ENCODE data around the gene CDH3. TPM values are rescaled to one million over a fixed set of nuclear protein-coding genes. Genes with fewer than 3 reads are reported as not detected.

Gene CDH3
- polyA plus RNA-seq, 1 donor (not counting 4 experiments of a cell fraction or from before 2014, with no cell fraction given), result 366 TPM

GRCh38 chr16:68695575-68695974 lies 50.5 kb downstream of the CDH3 start:
- no peak for FAIRE-seq

GRCh38 chr16:68696514-68696913 lies 51.4 kb downstream of the CDH3 start:
- no peak overlapping the region for H3K4me3 ChIP-seq (ENCODE audit: control insufficient read depth in 2 of 3, extremely low read depth in 1 of 3, insufficient read depth in 2 of 3, low read depth in 1 of 3, low read length in 3 of 3)
- DNase-seq (ENCODE audit: low read depth, low spot score) (no peak), FAIRE-seq (no peak)
- no peak overlapping the region for H3K4me2 ChIP-seq (ENCODE audit: control insufficient read depth, extremely low read depth, insufficient read depth, low read depth, low read length)
- no peaks in the 10 kb centered on the region for H3K4me1 ChIP-seq (ENCODE audit: control insufficient read depth, extremely low read depth, insufficient read depth, low read length)
- H3K79me2 ChIP-seq (ENCODE audit: control insufficient read depth, insufficient read depth, low read length), result no peaks in the 10 kb centered on the region
- no peaks in the 10 kb centered on the region for H3K9me3 ChIP-seq (ENCODE audit: control insufficient read depth, low read depth, low read length)
- peaks cover 3% of the 10 kb centered on the region for H4K20me1 ChIP-seq (ENCODE audit: control insufficient read depth, extremely low read depth, insufficient read depth, low read length)
- H3K27ac ChIP-seq (ENCODE audit: control insufficient read depth, insufficient read depth, low read length), result no peak overlapping the region
- H3K9me1 ChIP-seq (ENCODE audit: control insufficient read depth, extremely low read depth, insufficient read depth, low read length), result peaks cover 2% of the 10 kb centered on the region
- no peak overlapping the region for H2AFZ ChIP-seq (ENCODE audit: control insufficient read depth, low read length)
- no peaks in the 10 kb centered on the region for H3K27me3 ChIP-seq (ENCODE audit: control insufficient read depth, extremely low read depth, insufficient read depth, low read length)
- no peak for TF ChIP-seq EZH2 (IDR thresholded peaks at IDR 0.05; ENCODE audit: low read length)
- TF ChIP-seq, protein P1, sequence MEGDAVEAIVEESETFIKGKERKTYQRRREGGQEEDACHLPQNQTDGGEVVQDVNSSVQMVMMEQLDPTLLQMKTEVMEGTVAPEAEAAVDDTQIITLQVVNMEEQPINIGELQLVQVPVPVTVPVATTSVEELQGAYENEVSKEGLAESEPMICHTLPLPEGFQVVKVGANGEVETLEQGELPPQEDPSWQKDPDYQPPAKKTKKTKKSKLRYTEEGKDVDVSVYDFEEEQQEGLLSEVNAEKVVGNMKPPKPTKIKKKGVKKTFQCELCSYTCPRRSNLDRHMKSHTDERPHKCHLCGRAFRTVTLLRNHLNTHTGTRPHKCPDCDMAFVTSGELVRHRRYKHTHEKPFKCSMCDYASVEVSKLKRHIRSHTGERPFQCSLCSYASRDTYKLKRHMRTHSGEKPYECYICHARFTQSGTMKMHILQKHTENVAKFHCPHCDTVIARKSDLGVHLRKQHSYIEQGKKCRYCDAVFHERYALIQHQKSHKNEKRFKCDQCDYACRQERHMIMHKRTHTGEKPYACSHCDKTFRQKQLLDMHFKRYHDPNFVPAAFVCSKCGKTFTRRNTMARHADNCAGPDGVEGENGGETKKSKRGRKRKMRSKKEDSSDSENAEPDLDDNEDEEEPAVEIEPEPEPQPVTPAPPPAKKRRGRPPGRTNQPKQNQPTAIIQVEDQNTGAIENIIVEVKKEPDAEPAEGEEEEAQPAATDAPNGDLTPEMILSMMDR (optimal IDR thresholded peaks at IDR 0.05 in 1 of 3, IDR thresholded peaks at IDR 0.05 in 1 of 3, conservative IDR thresholded peaks at IDR 0.05 in 1 of 3; ENCODE audit: extremely low read depth in 1 of 3, insufficient read depth in 2 of 3, low read length in 3 of 3), result no peak
- peaks cover 54 to 66% of the 10 kb centered on the region in 2 experiments for H3K36me3 ChIP-seq (ENCODE audit: control insufficient read depth in 2 of 2, extremely low read depth in 1 of 2, insufficient read depth in 2 of 2, low read length in 2 of 2)
- H3K9ac ChIP-seq (ENCODE audit: control insufficient read depth, extremely low read depth, insufficient read depth, low read length), result no peak overlapping the region
- dilution Hi-C loops (cut with MboI; ENCODE audit: extremely low pct_ligation_motif_present, low sequenced_read_pairs), result no loop called here

More at GRCh38 chr16:68695575-68695974, 50.5 kb downstream of the CDH3 start:
- Histone ChIP-seq H3K27ac (ENCODE audit: control insufficient read depth, insufficient read depth, low read length) (no peak overlapping the region), H3K4me1 (ENCODE audit: control insufficient read depth, extremely low read depth, insufficient read depth, low read length) (no peaks in the 10 kb centered on the region), H2AFZ (ENCODE audit: control insufficient read depth, low read length) (no peak overlapping the region), H3K9me1 (ENCODE audit: control insufficient read depth, extremely low read depth, insufficient read depth, low read length) (peaks cover 2% of the 10 kb centered on the region), H3K36me3 (ENCODE audit: control insufficient read depth in 2 of 2, extremely low read depth in 1 of 2, insufficient read depth in 2 of 2, low read length in 2 of 2) (peaks cover 52 to 65% of the 10 kb centered on the region in 2 experiments), H3K27me3 (ENCODE audit: control insufficient read depth, extremely low read depth, insufficient read depth, low read length) (no peaks in the 10 kb centered on the region), H4K20me1 (ENCODE audit: control insufficient read depth, extremely low read depth, insufficient read depth, low read length) (peaks cover 3% of the 10 kb centered on the region), H3K9ac (ENCODE audit: control insufficient read depth, extremely low read depth, insufficient read depth, low read length) (no peak overlapping the region), H3K9me3 (ENCODE audit: control insufficient read depth, low read depth, low read length) (no peaks in the 10 kb centered on the region), H3K4me3 (ENCODE audit: control insufficient read depth in 2 of 3, extremely low read depth in 1 of 3, insufficient read depth in 2 of 3, low read depth in 1 of 3, low read length in 3 of 3) (no peak overlapping the region), H3K4me2 (ENCODE audit: control insufficient read depth, extremely low read depth, insufficient read depth, low read depth, low read length) (no peak overlapping the region), H3K79me2 (ENCODE audit: control insufficient read depth, insufficient read depth, low read length) (no peaks in the 10 kb centered on the region)
- dilution Hi-C loops (cut with MboI; ENCODE audit: extremely low pct_ligation_motif_present, low sequenced_read_pairs), result no loop called here
- TF ChIP-seq, protein P1 (optimal IDR thresholded peaks at IDR 0.05 in 1 of 3, IDR thresholded peaks at IDR 0.05 in 1 of 3, conservative IDR thresholded peaks at IDR 0.05 in 1 of 3; ENCODE audit: extremely low read depth in 1 of 3, insufficient read depth in 2 of 3, low read length in 3 of 3), result no peak
- TF ChIP-seq EZH2 (IDR thresholded peaks at IDR 0.05; ENCODE audit: low read length), result no peak
- no peak for DNase-seq (ENCODE audit: low read depth, low spot score)

All from keratinocyte (primary cell).